C4-2B (cell line): Measurements from ENCODE around the gene CLN5.
A peak's percentile ranks its signal among the peaks of the same experiment; 100 is the strongest.
"Not testable (repeated sequence)": the region's sequence is repeated elsewhere in the genome, so short reads cannot be mapped to it uniquely, and the experiment has no call there.

Experiments used
- H3K27ac ChIP-seq: fragments of 450-650 bp; 2 replicates; pipeline ENCODE4 v1.5.1; 2017
- ZFX ChIP-seq: fragments of 450-650 bp; IDR thresholded peaks from 2 replicates; pipeline ENCODE4 v1.6.1; 2017
- TF ChIP-seq, protein P1 (sequence below): fragments of 450-650 bp; conservative IDR thresholded peaks from 2 replicates; pipeline ENCODE4 v1.5.1; 2017; ENCODE audit warnings: mild to moderate bottlenecking

Gene CLN5

DNA sequence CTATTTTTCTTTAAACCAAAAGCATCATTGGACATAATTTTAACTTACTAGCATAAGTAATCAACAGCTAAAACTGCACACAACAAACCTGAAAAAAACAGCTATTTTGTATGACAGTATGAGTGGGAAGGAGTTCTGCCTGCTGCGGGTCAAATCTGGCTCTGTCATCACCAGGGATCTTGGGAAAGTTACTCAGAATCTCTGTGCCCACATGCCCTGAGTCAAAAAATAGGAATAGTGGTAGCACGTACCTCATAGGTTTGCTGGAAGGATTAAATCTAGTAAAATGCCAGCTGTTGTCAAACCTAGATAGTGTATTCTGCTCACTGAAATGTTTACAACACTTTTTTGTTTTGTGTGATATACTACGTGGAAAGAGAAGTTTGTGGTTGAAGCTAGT, 1.1 kb downstream of the CLN5 start:
- no peak for TF ChIP-seq ZFX
- TF ChIP-seq, protein P1, sequence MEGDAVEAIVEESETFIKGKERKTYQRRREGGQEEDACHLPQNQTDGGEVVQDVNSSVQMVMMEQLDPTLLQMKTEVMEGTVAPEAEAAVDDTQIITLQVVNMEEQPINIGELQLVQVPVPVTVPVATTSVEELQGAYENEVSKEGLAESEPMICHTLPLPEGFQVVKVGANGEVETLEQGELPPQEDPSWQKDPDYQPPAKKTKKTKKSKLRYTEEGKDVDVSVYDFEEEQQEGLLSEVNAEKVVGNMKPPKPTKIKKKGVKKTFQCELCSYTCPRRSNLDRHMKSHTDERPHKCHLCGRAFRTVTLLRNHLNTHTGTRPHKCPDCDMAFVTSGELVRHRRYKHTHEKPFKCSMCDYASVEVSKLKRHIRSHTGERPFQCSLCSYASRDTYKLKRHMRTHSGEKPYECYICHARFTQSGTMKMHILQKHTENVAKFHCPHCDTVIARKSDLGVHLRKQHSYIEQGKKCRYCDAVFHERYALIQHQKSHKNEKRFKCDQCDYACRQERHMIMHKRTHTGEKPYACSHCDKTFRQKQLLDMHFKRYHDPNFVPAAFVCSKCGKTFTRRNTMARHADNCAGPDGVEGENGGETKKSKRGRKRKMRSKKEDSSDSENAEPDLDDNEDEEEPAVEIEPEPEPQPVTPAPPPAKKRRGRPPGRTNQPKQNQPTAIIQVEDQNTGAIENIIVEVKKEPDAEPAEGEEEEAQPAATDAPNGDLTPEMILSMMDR: no peak
- peak overlapping the region; percentile 90 for H3K27ac ChIP-seq

DNA sequence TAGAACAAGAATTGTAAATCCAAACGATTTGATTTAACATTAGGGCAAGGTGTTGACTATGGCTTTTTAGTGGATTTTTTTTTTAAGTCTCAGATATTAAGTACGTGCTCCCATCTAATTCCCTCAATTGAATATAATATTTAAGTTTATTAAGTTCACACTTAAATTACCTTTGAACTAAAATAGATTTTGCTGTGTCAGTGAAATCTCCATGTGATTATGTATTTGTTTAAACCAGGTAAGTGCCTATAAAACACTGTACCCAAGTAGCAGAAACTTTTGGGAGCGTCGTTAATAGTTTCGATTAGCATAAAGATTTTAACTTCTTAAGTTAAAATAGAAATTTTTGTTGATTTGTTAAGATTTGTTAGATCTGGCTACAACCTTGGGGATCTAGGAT, 1.6 kb downstream of the CLN5 start:
- no peak for TF ChIP-seq ZFX
- TF ChIP-seq, protein P1: no peak
- H3K27ac ChIP-seq: peak overlapping the region; percentile 65; the same call in 1 of the 2 replicates

DNA sequence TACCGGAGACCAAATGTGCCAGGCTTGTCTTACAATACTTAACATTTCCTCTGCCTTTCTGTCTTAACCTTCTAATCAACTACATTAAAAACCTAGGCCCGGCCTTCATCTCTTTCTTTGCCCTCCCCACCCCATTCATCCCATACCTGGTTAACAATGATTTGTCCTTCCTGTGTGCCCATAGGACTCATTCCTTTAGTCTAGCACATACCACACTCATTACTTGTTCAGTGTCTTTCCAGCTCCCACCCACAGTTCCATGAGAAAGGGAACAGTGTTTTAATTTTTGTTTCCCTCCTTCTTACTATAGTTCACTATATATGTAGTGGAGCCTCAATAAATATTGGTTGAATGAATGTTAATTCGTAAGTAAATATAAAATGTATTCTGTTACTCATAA, 2.4 kb downstream of the CLN5 start:
- TF ChIP-seq, protein P1: no peak
- no peak for TF ChIP-seq ZFX
- peak overlapping the region; percentile 65; the same call in 1 of the 2 replicates for H3K27ac ChIP-seq

DNA sequence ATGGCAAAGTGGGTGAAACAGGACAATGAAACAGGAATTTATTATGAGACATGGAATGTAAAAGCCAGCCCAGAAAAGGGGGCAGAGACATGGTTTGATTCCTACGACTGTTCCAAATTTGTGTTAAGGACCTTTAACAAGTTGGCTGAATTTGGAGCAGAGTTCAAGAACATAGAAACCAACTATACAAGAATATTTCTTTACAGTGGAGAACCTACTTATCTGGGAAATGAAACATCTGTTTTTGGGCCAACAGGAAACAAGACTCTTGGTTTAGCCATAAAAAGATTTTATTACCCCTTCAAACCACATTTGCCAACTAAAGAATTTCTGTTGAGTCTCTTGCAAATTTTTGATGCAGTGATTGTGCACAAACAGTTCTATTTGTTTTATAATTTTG, 8.6 kb downstream of the CLN5 start:
- TF ChIP-seq, protein P1: no peak
- no peak for TF ChIP-seq ZFX
- peak overlapping the region; percentile 80 for H3K27ac ChIP-seq

DNA sequence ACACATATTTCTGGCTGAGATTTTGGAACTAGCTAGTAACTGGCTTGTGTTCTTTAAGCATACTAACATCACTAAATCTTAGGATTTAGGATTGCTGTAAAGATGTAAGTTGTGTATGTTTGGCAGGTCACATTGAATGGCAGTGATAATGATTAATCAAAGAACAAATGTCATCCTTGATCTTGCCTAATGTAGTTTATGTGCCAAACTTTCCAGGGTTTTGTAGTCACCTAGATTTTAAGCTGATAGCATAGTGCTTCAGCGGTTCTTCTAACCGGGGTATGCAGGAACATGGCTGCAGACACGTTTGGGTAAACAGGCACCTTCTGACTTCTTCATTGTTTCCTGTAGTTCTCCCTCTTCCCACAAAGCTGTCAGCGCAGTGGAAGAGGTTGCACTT, 9.7 kb downstream of the CLN5 start:
- no peak for TF ChIP-seq ZFX
- TF ChIP-seq, protein P1: no peak
- H3K27ac ChIP-seq: peak overlapping the region; percentile 37; the same call in 1 of the 2 replicates

DNA sequence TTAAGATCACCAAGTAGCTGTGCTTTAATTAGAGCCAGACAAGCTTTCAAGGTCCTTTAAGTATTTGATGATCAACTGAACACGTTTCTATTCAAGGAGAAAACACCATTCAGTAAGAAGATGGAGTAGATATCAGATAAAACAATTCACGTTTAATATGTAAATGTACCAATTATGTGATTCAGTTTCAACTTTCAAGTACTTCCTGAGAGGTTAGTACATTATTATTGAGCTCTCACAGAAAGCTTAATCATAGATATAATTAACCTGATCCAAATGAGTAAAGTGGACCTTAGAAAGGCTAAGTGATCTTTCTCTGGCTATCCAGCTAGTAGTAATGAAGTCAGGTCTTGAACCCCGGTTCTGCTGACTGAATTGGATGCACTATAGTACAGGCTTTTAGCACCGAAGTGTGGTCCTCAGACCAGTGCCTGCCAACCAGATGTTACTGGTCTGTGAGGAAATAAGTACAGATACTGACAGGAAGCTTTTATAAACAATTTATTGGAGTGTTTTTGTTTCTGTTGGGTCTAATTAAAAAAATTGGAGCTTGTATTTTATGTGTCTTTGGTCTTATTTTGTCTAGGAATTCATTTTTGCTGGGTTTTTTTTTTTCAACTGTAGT, 10.2 kb downstream of the CLN5 start:
- H3K27ac ChIP-seq: peak overlapping the region; percentile 37; the same call in 1 of the 2 replicates
- TF ChIP-seq, protein P1: no peak
- no peak for TF ChIP-seq ZFX

DNA sequence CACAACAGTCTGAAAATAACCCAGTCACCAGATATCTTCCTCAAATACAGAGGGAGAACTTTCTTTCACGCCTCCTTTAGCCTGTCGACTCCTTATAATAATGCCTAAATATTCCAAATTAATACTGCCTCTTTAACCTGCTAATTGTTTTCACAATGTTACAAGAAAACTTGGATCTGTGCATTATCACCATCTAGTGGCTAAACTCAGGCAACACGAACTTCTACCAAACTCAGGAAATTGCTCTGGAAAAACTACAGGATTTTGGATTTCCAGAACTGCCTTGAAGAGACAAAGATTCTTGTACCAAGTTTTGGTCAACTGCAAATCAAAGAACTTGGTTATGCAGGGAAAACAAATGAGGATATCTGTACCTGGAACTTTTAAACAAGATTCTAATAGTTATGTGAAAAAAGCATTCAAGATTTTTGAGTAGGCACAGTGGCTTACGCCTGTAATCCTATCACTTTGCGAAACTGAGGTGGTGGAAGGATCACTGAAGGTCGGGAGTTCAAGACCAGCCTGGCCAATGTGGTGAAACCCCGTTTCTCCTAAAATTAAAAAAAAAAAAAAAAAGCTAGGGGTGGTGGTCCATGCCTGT, 10.8 kb downstream of the CLN5 start:
- TF ChIP-seq, protein P1: peak; percentile 82
- no peak for TF ChIP-seq ZFX
- no peak overlapping the region for H3K27ac ChIP-seq

DNA sequence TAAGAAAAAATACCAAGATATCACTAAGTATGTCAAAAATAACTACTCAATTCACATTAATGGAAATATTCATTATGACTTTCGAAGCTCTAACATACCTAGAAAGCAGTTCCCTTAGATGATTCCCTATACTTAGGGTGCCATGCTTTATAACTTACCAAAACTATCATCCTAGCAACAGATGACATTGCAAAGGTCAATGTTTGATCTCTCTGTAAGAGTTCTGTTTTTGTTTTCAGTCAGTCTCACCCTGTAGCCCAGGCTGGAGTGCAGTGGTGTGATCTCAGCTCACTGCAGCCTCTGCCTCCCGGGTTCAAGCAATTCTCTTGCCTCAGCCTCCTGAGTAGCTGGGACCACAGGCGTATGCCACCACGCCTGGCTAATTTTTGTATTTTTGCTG, 16.5 kb downstream of the CLN5 start:
- not testable (repeated sequence) for H3K27ac ChIP-seq
